ENCODE data around the gene LRRC74A.

- no peak for TF ChIP-seq EZH2phosphoT487 (IDR thresholded peaks at IDR 0.05; ENCODE audit: low read depth, severe bottlenecking, unreplicated experiment)
- TF ChIP-seq, protein P1, sequence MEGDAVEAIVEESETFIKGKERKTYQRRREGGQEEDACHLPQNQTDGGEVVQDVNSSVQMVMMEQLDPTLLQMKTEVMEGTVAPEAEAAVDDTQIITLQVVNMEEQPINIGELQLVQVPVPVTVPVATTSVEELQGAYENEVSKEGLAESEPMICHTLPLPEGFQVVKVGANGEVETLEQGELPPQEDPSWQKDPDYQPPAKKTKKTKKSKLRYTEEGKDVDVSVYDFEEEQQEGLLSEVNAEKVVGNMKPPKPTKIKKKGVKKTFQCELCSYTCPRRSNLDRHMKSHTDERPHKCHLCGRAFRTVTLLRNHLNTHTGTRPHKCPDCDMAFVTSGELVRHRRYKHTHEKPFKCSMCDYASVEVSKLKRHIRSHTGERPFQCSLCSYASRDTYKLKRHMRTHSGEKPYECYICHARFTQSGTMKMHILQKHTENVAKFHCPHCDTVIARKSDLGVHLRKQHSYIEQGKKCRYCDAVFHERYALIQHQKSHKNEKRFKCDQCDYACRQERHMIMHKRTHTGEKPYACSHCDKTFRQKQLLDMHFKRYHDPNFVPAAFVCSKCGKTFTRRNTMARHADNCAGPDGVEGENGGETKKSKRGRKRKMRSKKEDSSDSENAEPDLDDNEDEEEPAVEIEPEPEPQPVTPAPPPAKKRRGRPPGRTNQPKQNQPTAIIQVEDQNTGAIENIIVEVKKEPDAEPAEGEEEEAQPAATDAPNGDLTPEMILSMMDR (IDR thresholded peaks at IDR 0.05; ENCODE audit: poor library complexity) = no peak
- TF ChIP-seq EZH2 (IDR thresholded peaks at IDR 0.05; ENCODE audit: borderline replicate concordance) = no peak
Observed at GRCh38 chr14:76863724-76864407, 37.7 kb downstream of the LRRC74A start.
